HG03064 (cell line): ENCODE data around the gene ATP6V1G3.
"Not testable (repeated sequence)": the region's sequence is repeated elsewhere in the genome, so short reads cannot be mapped to it uniquely, and the experiment has no call there.

Experiments
- ATAC-seq: cut with Tn5 transposase; IDR thresholded peaks from one replicate; pipeline ENCODE4 v1.9.1; 2021; ENCODE audit warnings: low read depth; ENCODE audit not compliant: unreplicated experiment

ATP6V1G3 gene

DNA sequence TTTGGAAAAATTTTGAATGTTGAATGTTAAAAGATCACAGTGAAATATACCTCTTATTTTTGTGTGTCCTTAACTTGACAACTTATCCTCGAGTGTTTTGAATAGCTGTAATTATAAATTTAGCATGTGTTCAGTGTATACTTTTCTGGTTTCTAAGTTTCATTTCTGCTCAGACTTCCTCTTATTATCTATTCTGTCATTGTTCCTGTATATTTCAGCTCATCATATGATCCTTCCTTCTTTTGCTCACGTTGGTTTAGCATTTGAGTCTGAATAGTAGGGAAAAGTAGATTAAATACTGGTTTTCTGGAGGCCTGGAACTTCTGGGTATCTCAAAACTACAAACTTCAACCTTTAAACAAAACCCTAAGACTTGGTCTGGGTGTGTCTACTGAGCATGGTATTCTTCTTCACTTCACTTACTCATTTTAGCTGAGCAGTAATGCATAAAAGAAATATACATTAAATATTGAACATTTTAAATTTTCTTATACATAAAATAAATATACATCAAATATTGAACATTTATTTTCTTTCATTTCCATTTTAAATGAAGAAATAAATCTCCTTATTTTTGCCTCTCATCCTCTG lies 3.3 kb upstream of the ATP6V1G3 start:
- ATAC-seq: peak; percentile 86

DNA sequence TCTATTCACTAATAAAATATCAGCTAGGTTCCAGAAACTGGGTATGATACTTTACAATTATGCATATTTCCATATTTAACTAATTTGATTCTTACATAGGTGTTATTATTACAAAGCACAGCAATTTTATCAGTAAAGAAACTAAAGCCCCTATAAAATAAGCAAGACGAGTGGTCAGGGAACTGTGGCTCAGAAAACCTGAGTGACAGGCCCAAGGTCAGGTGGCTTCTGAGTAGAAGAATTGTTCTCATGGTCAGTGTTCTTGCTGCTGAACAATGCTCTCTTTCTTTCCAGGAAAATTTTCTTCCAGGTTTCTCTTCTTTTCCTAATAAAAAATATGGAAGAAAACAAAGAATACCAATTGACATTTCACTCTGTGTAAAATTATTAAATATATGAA lies 2.2 kb upstream of the ATP6V1G3 start:
- ATAC-seq: no peak

- no peak for ATAC-seq
These were observed 1.3 kb upstream of the ATP6V1G3 start for GRCh38 chr1:198541737-198542136.

DNA sequence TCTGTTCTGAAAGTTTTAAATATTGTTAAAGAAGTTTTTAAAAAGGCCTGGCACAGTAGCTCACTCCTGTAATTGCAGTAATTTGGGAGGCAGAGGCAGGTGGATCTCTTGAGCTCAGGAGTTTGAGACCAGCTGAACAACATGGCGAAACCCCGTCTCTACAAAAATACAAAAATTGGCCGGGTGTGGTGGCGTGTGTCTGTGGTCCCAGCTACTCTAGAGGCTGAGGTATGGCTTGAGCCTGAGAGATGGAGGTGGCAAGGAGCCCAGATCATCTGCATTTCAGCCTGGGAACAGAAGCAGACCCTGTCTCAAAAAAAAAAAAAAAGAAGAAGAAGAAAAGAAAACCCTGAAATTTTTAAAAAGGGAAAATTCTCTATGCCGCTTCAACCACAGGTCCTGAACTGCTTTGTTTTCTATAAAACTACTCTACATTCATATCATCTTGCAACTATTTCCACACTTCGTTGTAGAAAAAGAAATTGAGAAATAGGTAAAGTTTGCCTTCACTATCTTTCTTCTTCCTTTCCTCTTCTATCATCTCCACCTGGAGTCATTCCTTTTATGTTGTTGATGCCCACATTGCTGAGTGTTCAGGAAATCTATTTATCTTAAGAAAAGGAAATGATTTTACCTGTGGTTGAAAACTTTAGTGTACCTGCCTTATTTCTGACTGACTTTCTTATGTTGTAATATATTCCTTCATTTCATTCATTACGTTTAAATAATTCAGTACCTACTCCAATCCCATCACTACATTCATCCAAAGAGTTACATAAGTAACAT lies 1.7 kb downstream of the ATP6V1G3 start:
- no peak for ATAC-seq

- no peak for ATAC-seq
These were observed 4.8 kb downstream of the ATP6V1G3 start for GRCh38 chr1:198535631-198536030.

DNA sequence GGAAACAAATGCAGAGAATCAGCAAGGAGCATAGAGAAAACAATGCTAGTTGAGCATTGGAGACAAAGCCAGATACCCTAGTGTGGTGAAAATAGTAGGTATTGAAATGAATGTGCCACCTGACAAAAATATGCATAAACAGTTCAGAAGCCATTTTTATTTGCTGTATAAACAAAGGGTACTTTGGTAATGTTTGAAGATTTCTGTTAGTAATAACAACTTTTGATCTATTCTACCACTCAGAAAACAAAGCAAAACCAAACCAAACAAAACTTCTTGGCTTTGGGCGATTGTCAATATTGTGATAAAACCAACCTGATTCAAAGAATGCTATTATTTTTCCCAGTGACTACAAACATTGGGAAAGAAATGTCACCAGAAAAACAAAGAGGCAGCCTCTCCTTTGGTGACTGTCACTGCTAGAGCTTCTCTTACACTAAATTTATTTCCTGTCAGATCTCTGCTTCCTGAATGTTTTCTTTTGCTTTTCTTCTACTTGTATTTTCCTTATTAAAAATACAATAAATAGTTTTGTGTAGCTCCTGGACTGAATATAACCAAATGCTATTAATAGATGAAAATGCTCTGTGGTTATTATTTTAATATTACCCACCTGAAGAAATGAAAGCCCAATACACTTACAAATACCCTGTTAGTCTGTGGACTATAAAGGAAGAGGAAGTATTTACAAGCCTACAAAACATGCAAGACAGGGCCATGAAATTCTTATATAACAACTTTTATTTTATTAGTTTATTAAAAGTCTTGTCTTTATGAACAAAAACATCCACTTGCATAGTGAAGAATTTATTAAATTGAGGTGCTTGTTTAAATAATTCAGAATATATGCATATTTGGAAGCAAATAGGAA lies 5.7 kb downstream of the ATP6V1G3 start:
- no peak for ATAC-seq

GRCh38 chr1:198531891-198532290 lies 8.6 kb downstream of the ATP6V1G3 start:
- no peak for ATAC-seq

- ATAC-seq: no peak
These were observed 9.5 kb downstream of the ATP6V1G3 start for GRCh38 chr1:198530953-198531352.

DNA sequence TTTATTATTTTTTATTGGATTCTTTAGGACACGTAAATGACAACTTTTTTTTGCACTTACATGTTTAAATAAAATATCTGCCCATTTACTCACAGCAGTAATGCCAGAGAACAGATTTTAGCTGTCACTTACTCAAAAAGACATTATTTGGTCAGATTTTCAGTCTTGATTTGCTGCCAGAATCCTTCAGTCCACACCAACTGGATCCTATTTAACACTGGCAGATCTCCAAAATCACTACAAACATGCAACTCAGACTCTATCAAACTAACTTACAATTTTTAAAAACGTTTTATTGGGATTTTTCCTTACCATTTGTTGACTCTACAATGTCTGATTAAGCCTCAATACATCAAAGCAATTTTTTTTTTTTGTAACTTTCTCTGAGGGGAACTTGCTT lies 11.1 kb downstream of the ATP6V1G3 start:
- no peak for ATAC-seq

DNA sequence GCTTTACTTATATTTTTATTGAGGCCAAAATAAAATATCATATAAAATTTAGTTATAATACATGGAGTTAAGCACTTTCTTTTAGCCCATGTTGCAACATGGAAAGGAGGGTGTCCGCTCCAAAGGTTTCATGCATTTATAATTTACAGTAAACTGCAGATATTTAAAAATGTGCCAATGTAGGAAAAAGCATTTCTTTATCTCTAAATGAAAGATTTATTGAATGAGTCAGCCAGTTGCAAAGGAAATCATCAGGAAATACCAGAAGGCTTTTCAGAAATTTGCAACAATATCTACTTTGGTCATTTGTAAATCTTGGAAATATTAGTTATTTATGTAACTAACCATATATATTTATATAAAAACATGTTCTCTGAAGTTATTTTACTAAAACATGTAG lies 12.1 kb downstream of the ATP6V1G3 start:
- no peak for ATAC-seq

DNA sequence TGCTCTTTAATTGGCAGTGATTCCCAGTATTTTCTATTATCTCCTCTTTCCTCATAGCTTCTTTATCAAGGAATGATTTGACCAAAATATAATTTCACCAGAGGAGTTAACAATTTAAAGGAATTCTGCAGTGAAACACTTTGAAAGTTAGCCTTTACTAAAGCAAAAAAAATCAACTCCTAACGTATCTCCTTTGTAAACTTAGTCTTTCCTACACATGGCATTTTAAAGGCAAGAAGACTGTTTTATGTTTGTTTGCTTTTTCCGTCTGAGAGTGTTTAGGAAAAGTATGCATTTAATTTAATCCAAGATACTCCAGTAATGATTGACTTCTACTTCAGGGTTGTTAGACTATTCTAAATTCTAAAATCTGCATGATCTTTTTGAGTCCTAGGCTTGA lies 15.9 kb downstream of the ATP6V1G3 start:
- no peak for ATAC-seq

DNA sequence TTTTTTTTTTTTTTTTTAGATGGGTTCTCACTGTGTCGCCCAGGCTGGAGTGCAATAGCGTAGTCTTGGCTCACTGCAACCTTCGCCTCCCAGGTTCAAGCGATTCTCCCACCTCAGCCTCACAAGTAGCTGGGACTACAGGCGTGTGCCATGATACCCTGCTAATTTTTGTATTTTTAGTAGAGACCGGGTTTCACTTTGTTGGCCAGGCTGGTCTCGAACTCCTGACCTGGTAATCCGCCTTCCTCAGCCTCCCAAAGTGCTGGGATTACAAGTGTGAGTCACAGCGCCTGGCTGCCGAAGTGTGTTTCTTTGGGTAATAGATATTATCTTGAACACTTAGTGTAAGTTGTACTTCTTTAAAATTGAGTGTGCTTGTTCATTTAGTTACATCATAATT lies 16.4 kb downstream of the ATP6V1G3 start:
- ATAC-seq: not testable (repeated sequence)

DNA sequence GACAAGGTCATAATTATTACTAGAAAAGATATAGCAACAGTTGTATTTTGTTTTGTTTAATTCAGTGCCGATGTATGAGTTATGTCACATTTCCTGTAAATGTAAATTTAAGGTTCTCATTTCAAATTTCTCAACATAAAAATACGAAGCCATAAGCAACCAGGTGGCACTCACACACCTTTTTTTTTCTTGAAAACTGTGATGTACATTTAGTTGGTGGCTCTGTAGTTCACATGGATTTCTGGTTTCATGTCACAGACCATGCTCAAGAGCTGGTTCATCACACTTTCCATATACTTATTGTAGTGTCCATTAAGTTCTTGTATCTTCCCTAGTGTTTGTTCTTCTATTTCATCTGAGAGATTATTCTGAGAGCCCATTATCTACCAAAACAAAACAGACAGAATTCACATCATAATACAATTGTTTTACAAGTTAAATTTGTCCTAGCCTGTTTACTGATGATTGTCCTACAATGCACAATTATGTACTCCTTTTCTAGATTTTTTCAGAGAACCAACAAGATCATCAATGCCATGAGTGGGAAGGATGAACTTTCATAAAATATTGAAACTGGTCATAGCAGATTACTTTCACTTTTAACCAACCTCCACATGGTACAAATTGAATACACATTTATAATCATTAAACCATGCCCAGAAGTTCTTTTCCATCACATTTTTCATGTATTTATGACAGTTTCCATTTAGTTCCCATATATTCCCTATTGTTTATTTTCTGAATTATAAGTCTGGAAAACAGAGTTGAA lies 17.1 kb downstream of the ATP6V1G3 start:
- no peak for ATAC-seq

DNA sequence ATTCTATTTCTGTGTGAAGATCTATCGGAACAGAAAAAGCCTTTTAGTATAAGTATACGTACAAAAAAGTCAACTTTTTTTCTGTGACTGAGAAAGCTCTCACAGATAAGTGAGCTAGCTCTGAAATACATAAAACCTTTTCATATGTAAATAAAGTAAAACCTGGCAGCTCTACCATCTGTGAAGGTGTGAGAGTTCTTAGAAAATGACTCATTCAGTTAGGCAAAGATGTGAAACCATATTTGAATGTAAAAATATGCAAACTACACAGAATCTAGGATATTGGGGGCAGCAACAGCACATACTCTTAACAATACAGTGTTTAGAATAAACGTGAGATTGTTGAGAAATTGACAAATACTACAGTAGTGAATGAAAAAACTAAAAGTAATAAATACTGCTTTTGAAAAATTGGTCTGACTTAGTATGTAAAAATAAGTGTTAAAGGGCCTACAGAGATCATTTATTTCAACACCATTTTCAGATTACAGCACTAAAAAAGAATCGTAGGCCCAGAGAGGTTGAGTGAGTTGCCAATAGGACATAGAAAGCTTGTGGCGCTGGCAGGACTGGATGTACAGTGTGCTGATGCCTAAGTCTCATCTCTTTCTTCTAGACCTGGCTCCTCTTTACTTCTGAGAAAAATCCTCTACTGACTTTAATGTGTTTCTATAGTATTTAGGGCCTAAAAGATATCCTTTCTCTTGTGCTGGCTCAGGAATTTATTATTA lies 19.8 kb downstream of the ATP6V1G3 start:
- peak; percentile 94 for ATAC-seq

- ATAC-seq: peak; percentile 14
These were observed 20.6 kb downstream of the ATP6V1G3 start for GRCh38 chr1:198519639-198520501.

DNA sequence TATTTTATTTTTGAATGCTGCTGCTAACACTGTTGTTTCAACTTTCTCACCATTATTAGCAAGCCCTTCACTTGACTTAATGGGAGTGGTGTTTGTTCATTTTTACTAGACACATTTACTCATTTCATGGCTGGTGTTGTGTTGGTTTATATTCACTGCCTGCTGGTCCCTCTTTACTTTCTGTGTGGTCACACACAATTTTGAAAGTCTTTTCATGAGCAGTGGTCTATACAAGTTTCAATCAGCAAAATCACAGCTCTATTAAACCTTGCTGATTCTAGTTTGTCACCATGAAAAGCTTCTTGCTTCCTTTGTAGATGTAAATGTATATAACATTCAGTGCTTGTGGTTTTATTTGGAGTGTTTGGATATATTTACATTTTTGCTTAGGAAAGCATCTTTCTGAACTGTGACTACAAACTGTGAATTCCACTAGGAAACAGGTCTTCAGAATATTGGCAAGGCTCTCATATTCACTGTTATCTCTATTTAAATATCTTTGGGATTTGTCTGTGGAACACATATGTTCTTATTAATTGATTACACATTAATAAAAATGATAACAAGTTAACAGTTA lies 22.8 kb downstream of the ATP6V1G3 start:
- no peak for ATAC-seq

DNA sequence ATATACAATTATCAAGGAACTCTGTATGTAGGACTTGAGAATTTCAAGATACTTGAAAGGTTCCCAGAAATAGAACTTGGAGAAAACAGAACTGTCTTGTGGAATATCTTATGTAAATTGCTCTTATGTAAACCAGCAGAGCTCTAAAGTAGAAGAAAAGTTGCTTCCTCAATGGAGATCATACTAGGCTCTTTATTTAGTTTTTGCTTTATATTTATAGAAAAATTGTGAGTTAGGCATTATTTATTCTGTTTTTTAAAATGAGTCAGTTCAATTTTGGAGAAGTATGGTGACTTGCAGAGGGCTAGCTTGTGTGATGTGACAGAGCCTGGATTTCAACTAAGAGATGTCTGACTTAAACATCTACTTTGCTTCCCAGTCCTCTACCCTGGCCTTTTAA lies 40.4 kb downstream of the ATP6V1G3 start:
- no peak for ATAC-seq

DNA sequence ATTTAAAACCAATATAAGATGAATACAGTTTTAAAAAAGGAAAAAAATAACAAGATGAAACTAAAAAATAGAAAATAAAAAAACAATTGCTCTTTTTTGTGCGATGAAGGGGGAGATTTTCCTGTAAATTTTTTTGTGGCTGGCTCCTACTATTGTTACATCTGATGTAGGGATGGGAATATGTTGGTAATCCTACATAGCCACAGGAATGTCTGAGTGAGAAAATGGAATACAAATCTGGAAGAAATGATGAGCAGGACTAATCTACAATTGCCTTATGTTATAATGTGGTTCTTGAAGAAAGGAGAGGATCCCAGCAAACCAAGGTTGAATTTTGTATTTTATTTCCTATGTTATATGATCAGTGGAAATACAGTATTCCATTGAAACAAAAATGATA lies 40.9 kb downstream of the ATP6V1G3 start:
- no peak for ATAC-seq

- no peak for ATAC-seq
These were observed 41.6 kb downstream of the ATP6V1G3 start for GRCh38 chr1:198498881-198499280.
